ENCODE measurements around the gene DPM3.
A peak's percentile ranks its signal among the peaks of the same experiment; 100 is the strongest.
"Not testable (repeated sequence)": the region's sequence is repeated elsewhere in the genome, so short reads cannot be mapped to it uniquely, and the experiment has no call there.

Gene DPM3

GRCh38 chr1:155139895-155140629, at the start of gene DPM3:
TSS of gene DPM3 (minus strand) at chr1:155140531. CDS start at chr1:155140240, 291 bp downstream.
- H3K4me3 ChIP-seq (ENCODE audit: low read depth, low read length), result peak within 1 kb of the TSS; percentile 93

GRCh38 chr1:155189926-155190325, 49.6 kb upstream of the DPM3 start:
- H3K4me3 ChIP-seq (ENCODE audit: low read depth, low read length), result not testable (repeated sequence)

GRCh38 chr1:155188268-155188667, 47.9 kb upstream of the DPM3 start:
- H3K4me3 ChIP-seq (ENCODE audit: low read depth, low read length), result no peak overlapping the region

- H3K4me3 ChIP-seq (ENCODE audit: low read depth, low read length), result no peak overlapping the region
These were observed 47.1 kb upstream of the DPM3 start for GRCh38 chr1:155187456-155187891.

- H3K4me3 ChIP-seq (ENCODE audit: low read depth, low read length), result no peak overlapping the region
These were observed 46.6 kb upstream of the DPM3 start for GRCh38 chr1:155186794-155187455.

- H3K4me3 ChIP-seq (ENCODE audit: low read depth, low read length), result no peak overlapping the region
These were observed 45.9 kb upstream of the DPM3 start for GRCh38 chr1:155186067-155186793.

- no peak overlapping the region for H3K4me3 ChIP-seq (ENCODE audit: low read depth, low read length)
These were observed 45.4 kb upstream of the DPM3 start for GRCh38 chr1:155185783-155186066.

- H3K4me3 ChIP-seq (ENCODE audit: low read depth, low read length), result no peak overlapping the region
These were observed 44.8 kb upstream of the DPM3 start for GRCh38 chr1:155184835-155185782.

- H3K4me3 ChIP-seq (ENCODE audit: low read depth, low read length), result no peak overlapping the region
These were observed 44.0 kb upstream of the DPM3 start for GRCh38 chr1:155184351-155184811.

GRCh38 chr1:155183775-155184221, 43.5 kb upstream of the DPM3 start:
- H3K4me3 ChIP-seq (ENCODE audit: low read depth, low read length), result no peak overlapping the region

- no peak overlapping the region for H3K4me3 ChIP-seq (ENCODE audit: low read depth, low read length)
These were observed 41.8 kb upstream of the DPM3 start for GRCh38 chr1:155182052-155182550.

- no peak overlapping the region for H3K4me3 ChIP-seq (ENCODE audit: low read depth, low read length)
These were observed 41.2 kb upstream of the DPM3 start for GRCh38 chr1:155181371-155182051.

- H3K4me3 ChIP-seq (ENCODE audit: low read depth, low read length), result no peak overlapping the region
These were observed 39.0 kb upstream of the DPM3 start for GRCh38 chr1:155179112-155180031.

- no peak overlapping the region for H3K4me3 ChIP-seq (ENCODE audit: low read depth, low read length)
These were observed 38.2 kb upstream of the DPM3 start for GRCh38 chr1:155178441-155179111.

GRCh38 chr1:155177918-155178281, 37.6 kb upstream of the DPM3 start:
- no peak overlapping the region for H3K4me3 ChIP-seq (ENCODE audit: low read depth, low read length)

- no peak overlapping the region for H3K4me3 ChIP-seq (ENCODE audit: low read depth, low read length)
These were observed 37.0 kb upstream of the DPM3 start for GRCh38 chr1:155177192-155177917.

- no peak overlapping the region for H3K4me3 ChIP-seq (ENCODE audit: low read depth, low read length)
These were observed 36.3 kb upstream of the DPM3 start for GRCh38 chr1:155176544-155177071.

Data from iPS-11a (cell line).